Measurements from ENCODE around the gene PLEK.

DNA sequence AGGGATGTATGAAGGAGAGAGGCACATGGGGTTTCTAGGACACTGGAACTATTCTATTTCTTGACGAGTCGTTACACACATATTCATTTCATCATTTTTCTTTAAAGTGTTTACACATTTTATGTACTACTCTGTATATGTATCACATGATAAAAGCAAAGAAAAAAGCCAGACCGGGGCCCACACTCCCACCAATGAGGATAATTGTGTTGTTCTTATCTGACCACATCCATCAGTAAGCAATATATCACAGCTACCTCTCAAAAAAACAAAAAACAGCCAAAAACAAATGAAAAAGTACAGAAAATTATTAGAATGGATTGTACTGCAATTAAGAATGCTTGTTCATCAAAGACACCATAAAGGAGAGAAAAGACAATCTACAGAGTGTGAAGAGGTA, 31.2 kb upstream of the PLEK start:
- TF ChIP-seq POLR2AphosphoS5 (IDR thresholded peaks at IDR 0.05; ENCODE audit: low read depth, low read length) (no peak), POLR2A (IDR thresholded peaks at IDR 0.05; ENCODE audit: low read depth, low read length) (no peak)

Measured in GM12892 (cell line).